ENCODE data around the gene OR5K1.

OR5K1 gene

GRCh38 chr3:98518816-98519215 is 55.8 kb downstream of the OR5K1 start:
- DNase-seq: no peak

DNA sequence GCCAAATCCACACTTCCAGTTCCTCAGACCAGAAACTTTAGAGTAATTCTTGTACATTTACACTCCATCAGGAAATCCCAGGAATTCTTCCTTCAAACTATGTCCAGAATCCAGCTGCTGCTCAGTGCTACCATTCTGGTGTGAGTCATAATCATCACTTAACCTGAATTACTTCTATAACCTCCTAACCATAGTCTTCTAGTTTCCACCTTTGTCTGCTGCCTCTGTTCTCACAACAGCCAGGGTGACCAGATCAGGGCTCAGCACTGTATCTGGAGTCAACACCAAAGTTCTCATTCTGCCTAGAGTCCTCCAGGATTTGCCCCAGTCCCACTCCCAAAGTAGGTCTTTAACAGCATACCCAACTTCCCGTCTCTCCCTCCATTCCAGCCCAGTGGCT is 56.4 kb downstream of the OR5K1 start:
- DNase-seq: no peak

GRCh38 chr3:98521897-98522543 is 59.0 kb downstream of the OR5K1 start:
- DNase-seq: peak; percentile 42

All from DMS79 (cell line).